IPS-NIHi7 (cell line): ENCODE data around the gene SLC6A7.
"Not testable (repeated sequence)": the region's sequence is repeated elsewhere in the genome, so short reads cannot be mapped to it uniquely, and the experiment has no call there.

ENCODE experiments used
- DNase-seq: peaks from one replicate; pipeline ENCODE4 v3.0.0; 2012; ENCODE audit warnings: mixed read lengths; ENCODE audit errors: extremely low spot score

Gene SLC6A7

DNA sequence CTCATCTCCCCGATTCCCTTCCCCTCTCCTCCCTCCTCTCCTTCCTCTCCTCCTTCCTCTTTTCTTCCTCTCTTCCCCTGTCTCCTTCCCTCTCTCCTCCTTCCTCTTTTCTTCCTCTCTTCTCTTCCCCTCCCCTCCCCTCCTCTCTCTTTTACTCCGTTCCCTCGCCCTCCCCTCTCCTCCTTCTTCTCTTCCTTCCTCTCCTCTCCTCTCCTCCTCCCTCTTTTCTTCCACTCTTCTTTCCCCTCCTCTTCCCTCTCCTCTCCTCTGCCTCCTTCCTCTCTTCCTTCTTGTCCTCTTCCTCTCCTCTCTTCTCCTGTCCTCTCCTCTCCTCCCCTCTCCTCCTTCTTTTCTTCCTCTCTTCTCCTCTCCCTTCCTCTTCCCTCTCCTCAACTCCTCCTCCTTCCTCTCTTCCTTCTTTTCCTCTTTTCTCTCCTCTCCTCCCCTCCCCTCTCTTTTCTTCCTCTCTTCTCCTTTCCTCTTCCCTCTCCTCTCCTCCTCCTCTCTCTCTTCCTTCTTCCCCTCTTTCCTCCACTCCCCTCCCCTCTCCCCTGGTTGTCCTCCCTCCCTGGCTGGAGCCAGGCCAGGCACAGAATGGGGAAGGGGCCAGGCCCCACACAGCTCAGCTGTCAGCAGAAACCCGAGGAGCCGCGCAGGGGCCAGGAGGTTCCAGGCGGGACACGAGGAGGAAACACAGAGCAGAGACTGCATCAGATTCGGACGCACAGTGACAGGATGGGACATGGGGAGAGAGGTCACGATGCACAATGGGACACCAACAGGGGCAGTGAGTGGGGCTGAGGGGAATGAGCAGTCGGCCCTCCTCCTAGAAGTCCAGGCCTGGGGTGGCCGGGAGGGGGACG is 51.7 kb downstream of the SLC6A7 start:
- DNase-seq = no peak

DNA sequence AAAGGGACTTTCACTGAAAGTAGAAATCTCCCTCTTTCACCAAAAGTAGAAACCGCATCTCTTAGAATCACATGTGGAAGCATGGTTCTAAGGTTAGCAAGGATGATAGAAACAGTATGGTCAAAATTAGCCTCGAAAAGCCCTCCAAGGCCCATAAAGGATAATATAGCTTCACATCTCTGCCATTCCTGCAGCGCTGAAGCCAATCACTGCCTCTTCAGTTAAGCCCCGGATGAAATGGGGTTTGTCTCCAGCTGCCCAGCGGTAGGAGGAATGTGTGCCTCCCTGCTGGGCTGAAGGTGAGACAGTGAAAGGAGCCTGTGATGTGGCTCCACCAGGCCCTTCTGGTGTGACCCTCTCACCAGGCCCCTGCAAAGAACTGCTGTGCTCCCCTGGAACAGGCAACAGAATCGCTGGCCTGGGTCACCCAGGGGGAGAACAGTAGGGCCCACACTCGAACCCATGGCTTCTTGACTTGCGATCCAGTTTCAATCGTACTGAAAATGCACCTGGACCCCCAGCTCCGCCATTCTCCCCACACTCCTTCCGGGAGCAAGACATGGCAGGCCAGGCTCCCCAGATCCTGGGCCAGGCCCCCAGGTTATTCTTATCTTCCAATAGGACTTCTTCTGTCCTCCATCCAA is 52.5 kb downstream of the SLC6A7 start:
- no peak for DNase-seq

DNA sequence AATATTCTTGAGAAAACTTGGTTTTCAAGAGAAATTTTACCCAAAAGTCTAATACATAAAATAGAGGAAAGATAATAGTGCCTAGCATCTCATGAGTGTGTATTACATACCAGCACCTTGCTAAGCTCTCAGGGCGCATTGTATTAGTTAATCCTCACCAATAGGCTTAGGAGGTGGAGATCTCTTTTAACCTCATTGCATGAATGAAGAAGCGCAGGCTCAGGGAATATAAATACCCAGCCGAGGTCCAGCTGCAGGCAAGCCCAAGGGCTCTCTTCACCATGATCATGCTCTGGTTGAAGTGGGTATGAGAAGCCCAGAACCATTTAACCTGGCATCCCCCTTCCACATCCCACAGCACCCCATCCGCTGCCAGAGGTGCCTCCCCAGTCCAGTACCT is 53.7 kb downstream of the SLC6A7 start:
- no peak for DNase-seq

DNA sequence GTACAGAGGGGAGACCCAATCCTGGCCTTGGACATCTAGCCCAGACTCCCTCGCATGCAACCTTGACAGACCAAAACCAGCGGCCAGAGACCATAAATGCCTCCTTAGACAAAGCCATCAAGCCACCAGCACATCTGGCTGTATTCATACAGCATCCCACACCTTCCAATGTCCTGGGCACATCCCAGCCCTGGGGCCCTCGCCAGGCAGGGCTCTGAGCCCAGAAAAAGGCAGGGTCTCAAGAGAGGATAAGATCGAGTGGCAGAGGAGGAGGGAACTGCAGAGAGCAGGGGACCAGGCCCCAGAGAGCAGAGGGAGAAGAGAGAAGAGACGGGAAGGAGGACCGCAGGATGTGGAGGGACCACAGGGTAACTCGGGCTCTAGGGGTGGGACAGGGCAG is 54.3 kb downstream of the SLC6A7 start:
- no peak for DNase-seq

DNA sequence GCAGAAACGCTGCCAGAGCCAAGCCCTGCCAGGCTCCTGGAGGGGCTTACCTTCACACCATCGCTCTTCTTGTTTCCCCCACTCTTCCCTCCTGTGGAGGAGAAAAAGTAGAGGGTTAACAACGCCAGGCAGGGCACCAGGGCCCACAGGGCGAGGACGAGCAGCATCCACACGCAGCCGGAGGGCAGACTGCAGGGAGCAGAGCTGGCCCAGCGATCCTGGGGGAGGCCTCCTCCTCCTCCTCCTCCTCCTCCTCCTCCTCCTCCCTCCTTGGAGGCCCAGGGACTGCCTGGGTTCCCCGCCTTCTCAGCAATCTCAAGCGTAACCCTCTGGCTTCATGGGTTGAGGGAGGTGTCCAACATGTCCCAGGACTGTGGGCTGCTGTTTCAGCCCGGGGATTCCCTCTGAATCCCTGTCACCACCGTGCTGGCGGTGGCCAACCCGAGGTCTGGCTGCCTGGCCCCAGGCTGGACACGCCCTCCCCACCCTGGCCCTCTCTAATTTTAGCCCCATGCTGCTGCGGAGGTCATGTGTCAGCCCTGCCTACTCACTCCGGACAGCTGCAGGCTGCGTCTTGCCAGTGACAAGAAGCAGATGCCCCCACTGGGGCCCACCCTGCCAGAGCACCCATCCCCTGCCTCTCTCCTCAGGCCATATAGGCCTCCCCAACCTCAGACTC is 55.4 kb downstream of the SLC6A7 start:
- DNase-seq = no peak

DNA sequence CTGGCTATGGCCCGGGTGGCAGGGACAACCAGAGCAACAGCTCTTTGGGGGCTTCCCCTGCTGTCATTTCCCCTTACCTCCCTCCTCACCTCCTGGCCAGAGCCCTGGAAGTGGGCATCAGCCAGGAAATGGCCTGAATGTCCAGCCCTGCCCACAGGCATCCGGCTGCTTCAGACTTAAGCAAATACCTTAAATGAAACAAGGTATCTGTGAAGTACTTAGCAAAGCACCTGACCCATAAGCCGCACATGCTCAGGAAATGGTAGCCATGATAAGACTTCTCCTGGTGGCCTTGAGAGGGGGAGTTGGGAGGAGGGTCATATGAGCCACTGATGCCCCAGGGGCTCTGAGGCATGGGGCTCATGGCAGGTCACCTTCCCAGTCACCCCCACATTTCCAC is 55.9 kb downstream of the SLC6A7 start:
- DNase-seq = no peak

DNA sequence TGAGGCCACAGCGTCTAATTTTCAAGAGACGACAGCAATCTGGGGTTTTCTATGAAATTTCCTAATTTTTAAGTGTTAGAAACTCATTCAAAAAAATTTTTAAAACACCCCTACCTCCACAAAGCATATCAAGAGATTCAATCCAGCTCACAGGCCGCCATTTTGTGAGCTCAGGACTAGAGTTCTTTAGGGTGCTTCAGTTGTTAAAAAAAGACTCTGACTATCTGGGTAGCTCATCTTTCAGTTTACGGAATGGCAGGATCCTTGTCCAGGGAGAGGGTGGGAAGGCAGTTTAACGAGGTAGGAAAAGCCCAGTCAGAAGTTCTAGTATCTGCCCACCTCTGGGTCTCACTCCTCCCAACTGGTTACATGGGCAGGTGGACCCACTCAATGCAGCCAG is 56.6 kb downstream of the SLC6A7 start:
- no peak for DNase-seq

DNA sequence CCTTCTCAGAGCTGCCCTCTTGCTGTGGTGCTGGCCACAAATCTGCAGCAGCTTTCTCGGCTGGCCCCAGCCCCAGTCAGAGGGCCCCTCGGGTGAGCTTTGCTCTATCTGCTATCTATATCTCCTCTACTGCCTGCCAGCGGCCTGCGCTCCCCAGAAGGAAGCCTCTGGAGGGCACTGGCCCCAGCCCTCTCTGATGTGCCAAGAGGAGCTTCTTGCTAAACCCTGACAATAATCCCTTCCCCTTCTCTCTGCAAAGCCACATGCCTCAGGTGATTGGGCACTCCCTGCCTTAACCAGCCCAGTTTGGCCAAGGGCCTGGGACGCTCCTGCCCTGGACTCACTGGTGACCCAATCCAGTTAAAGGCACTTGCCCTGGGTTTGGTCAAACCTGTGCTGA is 57.0 kb downstream of the SLC6A7 start:
- DNase-seq = no peak

DNA sequence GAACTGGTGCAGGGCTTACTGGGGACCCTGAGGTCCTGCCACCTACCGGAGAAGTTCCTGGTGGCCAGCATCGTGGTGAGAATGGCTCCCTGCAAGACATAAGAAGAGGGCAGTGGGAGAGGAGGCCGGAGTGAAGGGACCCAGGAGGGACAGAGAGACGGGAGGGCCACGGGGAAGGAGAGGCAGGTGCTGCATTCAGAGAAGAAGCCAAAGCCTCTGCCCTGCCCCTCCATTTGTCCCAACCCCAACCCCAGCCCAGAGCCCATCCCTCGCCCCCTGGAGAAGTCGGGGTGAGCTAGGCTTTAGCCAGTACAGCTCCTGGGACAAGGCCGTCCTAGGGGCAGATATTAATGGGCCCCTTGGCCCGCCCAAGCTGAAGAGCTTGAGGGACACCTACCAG is 57.9 kb downstream of the SLC6A7 start:
- DNase-seq = no peak

DNA sequence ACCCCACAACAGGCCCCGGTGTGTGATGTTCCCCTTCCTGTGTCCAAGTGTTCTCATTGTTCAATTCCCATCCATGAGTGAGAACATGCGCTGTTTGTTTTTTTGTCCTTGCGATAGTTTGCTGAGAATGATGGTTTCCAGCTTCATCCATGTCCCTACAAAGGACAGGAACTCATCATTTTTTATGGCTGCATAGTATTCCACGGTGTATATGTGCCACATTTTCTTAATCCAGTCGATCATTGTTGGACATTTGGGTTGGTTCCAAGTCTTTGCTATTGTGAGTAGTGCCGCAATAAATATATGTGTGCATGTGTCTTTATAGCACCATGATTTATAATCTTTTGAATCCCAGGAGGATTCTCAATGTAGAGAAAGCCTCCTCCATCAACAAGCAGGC is 58.6 kb downstream of the SLC6A7 start:
- not testable (repeated sequence) for DNase-seq

DNA sequence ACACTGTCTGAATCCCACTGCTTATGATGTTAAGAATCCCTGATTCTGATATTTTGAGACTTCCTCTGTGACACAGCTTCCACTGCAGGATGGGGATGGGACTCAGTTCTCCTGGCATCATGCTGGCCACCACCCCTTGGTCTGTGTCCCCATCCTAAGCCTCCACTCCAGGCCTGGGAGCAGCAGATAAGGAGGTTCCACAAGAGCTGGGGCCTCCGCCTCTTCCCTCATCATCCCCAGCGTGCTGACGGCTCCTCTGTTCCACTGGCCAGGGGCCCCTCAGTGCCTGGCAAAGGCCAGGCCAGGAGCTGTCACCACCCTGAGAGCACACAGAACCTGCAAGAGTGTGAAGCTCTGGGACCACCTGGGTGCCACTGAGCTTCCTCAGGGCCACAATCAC is 59.1 kb downstream of the SLC6A7 start:
- DNase-seq = no peak

DNA sequence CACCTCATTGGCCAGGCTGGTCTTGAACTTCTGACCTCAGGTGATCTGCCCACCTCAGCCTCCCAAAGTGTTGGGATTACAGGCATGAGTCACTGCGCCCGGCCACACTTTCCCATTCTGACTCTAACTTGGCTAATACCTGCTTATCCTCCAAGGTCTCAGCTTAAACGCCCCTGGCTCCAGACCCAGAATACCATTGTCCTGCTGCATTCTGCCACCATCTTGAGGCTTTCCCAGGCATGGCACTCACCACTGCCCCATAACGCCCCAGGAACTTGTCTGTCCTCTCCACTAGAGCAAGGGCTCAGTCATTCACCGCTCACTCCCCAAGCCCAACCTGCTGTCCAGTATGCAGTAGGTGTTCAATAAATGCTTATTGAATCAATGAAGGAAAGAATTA is 59.9 kb downstream of the SLC6A7 start:
- DNase-seq = no peak

DNA sequence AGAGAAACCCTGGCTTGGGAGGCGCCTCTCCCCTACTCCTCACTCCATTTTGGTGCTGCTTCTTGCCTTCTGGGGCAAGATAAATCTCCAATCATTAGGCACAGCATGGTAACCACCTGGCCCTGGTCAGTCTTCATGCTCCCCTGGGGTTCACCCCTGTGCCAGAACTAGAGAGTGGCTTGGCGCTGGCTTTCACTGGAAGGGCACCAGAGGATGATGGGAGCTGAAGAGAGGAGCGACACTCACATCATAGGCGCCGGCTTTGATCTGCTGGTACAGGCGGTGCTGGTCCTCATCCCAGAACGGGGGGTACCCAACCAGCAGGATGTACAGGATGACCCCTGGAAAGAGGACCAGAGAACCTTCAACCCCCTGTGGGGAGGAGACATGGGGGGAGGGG is 61.6 kb downstream of the SLC6A7 start:
- no peak for DNase-seq

DNA sequence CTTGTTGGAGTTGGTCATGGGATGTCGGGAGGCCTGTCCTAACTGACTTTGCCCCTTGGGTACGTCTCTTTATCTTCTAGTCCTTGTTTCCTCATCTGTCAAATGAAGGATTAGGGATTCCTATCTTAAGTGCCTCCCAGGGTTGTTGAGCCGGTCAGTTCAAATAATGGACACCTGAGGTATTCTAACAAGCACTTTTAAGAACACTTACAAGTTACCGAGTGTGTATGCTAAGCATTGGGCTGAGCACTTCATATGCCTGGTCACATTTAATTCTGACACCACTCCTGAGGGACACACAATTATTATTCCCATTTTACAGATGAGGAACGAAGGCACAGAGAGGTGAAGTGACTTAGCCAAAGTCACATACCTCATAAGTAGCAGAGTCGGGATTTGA is 62.6 kb downstream of the SLC6A7 start:
- DNase-seq = no peak

DNA sequence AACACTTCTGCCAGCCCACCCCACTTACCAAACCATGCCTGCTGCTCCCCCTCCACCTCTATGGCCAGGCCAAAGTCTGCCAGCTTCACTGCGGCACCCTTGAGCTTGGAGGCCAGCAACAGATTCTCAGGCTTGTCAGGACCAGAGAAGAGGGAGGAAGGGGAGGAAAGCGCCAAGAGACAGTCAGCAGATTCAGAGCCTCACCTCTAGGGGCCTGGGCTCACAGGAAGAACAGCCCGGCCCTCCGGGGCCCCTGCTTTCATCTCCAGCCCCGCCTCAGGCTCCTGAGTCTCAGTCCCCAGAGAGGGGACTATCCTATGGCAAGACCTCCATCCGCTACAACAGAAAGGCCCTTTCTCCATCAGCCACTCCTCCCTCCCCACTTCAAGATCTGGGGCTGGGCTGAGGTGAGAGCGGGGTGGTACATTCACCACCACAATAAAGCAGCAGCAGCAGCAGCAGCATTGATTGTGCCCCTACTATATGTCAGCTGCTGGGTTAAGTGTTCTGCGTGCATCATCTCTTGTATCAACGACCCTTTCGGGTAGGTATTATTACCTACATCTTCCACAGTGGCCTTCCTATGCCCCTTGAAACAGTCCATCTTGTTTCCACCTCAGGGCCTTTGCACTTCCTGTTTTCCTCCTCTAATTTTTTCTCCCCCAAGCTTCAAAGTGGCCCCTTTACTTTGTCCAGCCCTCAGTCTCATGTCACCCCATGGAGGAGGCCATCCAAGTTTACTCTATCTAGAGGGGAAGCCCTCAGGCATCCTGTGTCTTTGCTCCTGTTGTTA is 63.8 kb downstream of the SLC6A7 start:
- peak; percentile 53 for DNase-seq

DNA sequence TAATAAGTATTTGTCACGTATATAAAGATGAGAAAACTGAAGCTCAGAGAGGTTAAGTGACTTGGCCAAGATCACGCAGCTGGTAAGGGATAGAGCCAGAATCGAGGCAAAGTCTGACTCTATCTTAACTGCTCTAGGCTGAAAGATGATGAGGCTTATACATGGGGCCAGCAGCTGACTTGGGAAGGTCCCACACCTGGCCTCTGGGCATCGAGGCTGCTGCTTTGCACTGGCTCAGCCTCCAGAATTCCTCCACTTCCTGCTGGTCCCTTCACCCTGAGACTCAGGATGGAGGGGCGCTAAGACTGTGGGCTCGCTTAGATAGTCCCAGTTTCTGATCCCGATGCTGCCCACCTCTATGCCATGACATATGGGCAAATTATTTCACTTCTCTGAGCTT is 64.5 kb downstream of the SLC6A7 start:
- no peak for DNase-seq

DNA sequence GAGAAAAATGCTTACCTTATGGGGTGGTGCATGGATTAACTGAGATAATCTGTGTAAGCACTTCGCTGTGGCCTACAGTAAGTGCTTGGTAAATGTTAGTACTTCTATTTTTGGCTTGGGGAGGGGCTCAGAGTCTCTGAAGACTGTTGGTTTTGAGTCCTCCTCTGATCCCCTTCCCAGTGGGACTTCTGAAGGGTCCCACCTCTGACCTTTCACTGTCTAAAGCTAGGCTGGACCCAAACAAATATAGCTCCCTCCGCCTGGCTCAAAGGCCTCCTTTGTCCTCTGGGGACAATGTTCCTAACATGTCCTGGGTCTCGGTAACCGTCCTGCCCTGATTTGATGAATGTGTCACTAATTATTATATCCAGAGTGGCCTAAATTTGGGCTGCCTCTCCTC is 64.9 kb downstream of the SLC6A7 start:
- DNase-seq = no peak

DNA sequence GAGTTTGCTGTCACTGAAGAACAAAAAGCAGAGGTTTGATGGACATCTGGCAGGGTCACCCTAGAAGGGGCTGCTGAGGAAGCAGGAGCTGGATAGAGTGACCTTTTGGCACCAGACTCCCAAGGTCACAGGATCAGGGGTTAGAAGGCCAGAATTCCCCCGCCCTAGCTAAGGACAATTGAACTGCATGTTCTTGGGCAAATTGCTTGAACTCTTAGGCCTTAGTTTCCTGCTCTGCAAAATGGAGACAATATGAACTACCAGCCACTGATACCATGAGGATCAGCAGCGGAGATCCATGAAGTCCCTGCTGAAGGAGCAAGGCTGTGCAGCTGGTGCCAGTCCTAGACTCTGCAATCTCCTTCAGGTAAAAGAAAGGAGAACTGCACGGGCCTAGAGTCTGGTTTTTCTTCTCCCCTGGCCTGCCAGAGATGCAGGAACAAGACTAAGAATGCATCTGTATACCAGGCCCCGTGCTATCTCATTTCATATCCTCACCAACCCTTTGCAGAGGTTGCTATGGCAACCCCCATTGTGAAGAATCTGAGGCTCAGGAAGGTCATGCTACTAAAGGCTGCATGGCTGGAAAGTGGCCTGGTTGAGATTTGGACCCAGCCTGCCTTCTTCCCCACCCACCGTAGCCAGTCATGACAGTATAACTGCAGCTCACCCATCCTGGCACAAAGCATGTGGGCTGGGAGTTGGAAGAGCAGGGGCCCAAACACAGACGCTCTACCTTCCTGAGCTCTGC is 66.0 kb downstream of the SLC6A7 start:
- no peak for DNase-seq

DNA sequence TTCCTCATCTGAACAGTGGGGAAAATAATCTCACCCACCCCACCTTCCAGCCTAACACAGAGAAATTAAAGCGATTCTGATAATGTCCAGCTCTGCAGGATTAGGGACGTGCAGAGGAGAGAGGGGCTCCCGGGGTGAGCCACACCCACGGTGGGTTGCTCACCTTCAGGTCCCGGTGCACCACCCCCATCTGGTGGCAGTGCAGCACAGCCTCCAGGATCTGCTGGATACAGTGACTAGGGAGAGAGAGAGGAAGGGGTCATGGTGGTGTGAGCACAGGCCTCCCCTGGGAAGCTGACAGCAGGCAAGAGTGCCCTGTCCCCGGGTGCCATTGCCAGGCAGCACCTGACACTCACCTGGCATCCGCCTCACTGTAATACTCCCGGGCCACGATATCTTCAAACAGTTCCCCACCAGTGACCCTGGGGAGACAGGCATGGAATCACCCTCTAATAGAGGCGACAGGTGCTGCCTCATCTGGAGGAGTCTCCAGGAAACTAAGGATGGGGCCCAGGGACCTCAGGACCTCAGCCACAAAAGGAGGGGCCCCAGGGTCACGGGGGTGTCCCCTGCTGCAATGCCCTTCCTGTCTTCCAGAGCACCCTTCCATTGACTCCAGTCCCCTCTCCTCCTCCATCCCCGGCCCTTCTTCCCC is 66.7 kb downstream of the SLC6A7 start:
- peak; percentile 79 for DNase-seq

DNA sequence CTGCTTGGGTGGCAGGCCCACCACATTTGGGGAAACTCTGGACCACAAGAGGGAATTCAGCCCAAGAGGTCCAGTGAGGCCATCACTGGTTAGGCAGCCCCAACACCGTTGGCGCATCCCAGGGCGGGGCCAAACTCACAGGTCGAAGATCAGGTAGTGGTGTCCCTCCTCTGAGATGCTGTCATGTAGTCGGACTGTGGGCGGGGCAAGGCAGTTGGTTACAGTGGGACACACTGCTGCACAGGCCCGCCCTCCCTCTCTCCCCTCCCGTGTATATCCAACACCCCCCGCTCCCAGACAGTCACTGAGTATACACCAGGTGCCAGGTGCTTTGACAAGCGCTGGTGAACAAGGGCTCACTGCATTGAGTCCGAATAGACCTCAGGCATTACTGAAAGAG is 67.6 kb downstream of the SLC6A7 start:
- no peak for DNase-seq

DNA sequence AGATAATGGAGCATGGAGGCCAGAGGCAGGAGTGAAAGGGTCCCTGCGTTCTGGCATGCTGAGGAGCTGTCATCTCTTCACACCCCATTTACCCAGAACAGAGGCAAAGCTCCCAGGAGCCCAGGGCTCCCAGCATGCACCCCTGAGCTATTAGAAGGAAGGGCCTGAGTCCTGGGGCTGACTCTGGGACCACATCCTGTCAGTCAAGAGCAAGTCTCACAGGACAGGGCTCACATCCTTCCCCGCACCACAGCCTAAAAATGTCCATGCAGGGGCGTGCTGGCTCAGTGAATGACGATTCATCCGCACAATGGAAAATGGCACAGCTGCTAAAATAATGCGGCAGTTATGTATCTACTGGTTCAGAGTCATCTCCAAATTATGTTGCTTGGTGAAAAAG is 68.3 kb downstream of the SLC6A7 start:
- DNase-seq = no peak
